GM12878 (cell line): ENCODE data around the gene SMR3A. TPM values are rescaled to one million over a fixed set of nuclear protein-coding genes. Genes with fewer than 3 reads are reported as not detected.

Experiments used
- CREB1 ChIP-seq: IDR thresholded peaks from 2 replicates; pipeline ENCODE4 v1.6.1; 2012; ENCODE audit warnings: low read depth, mild to moderate bottlenecking, inconsistent platforms
- ESRRA ChIP-seq: IDR thresholded peaks from 2 replicates; pipeline ENCODE4 v1.6.1; 2012; ENCODE audit warnings: mild to moderate bottlenecking, low read length, improper control_type of control experiment
- SRF ChIP-seq, 2 experiments: IDR thresholded peaks; 2 replicates each; pipeline ENCODE4 v1.6.1; 2011; ENCODE audit warnings: low read depth in 2 of 2, low read length in 2 of 2, mild to moderate bottlenecking in 1 of 2, moderate library complexity in 1 of 2
- TCF7 ChIP-seq: IDR thresholded peaks from 2 replicates; pipeline ENCODE4 v1.6.1; 2014; ENCODE audit warnings: antibody characterized with exemption, borderline replicate concordance
- polyA plus RNA-seq, 11 experiments: library from polyadenylated mRNA; depleted of rRNA in 4 of 11; unstranded in 6 of 11; stranded (reverse) in 5 of 11; fragments of >200 nt; fragmentation: Nextera tagmentation in 4 of 11; fragmentation: Illumina TruSeq in 1 of 11; extraction: Ambion mirVana in 4 of 11; extraction: Trizol in 1 of 11; gene quantifications; 1 replicate in 1 of 11; 2 replicates in 10 of 11; pipeline versions ENCODE4 v1.2.1 to v1.2.3, GENCODE V29; 2011 to 2016; ENCODE audit warnings: inconsistent platforms in 2 of 11, missing spikeins in 2 of 11, low read depth in 1 of 11
- total RNA-seq, 4 experiments: library from RNA; depleted of rRNA in 3 of 4; stranded (reverse); fragments of >200 nt in 3 of 4; fragmentation: Illumina TruSeq in 1 of 4; extraction: Trizol in 1 of 4; gene quantifications; 2 replicates each; pipeline versions ENCODE4 v1.2.1 to v1.2.3, GENCODE V29; 2013 to 2021
- TF ChIP-seq, protein P1 (sequence below): fragments of 450-650 bp; IDR thresholded peaks from 2 replicates; pipeline ENCODE4 v1.6.1; 2017; ENCODE audit warnings: mild to moderate bottlenecking, moderate library complexity
- TF ChIP-seq, protein P2 (sequence below): fragments of 450-650 bp; IDR thresholded peaks from 2 replicates; pipeline ENCODE4 v1.6.1; 2017; ENCODE audit warnings: antibody characterized with exemption, mild to moderate bottlenecking, moderate library complexity

The SMR3A gene
- total and polyA plus RNA-seq, 10 of the 15 experiments (the other 5 are each of a cell fraction or from before 2014, with no cell fraction given): not detected

DNA sequence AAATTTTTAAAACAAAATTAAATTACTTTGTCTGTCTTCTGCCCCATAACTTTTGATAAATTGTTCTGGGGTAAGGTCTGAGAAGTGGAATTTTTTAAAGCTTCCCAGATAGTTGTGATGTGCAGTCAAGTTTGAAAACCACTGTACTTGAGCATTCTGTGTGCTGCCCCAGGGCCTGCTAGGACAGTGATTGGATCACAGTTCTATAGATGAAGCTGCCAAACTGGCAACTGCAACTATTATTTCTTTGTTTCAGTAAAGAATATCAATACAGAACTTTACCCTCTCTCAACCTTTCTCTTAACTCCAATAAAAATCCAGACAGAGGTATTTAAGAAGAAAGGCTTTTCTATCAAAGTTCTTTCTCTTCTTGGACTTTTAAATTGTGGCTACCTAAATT is 37.0 kb downstream of the SMR3A start, which contains the start of gene OPRPN (continued):
- TF ChIP-seq, protein P1, sequence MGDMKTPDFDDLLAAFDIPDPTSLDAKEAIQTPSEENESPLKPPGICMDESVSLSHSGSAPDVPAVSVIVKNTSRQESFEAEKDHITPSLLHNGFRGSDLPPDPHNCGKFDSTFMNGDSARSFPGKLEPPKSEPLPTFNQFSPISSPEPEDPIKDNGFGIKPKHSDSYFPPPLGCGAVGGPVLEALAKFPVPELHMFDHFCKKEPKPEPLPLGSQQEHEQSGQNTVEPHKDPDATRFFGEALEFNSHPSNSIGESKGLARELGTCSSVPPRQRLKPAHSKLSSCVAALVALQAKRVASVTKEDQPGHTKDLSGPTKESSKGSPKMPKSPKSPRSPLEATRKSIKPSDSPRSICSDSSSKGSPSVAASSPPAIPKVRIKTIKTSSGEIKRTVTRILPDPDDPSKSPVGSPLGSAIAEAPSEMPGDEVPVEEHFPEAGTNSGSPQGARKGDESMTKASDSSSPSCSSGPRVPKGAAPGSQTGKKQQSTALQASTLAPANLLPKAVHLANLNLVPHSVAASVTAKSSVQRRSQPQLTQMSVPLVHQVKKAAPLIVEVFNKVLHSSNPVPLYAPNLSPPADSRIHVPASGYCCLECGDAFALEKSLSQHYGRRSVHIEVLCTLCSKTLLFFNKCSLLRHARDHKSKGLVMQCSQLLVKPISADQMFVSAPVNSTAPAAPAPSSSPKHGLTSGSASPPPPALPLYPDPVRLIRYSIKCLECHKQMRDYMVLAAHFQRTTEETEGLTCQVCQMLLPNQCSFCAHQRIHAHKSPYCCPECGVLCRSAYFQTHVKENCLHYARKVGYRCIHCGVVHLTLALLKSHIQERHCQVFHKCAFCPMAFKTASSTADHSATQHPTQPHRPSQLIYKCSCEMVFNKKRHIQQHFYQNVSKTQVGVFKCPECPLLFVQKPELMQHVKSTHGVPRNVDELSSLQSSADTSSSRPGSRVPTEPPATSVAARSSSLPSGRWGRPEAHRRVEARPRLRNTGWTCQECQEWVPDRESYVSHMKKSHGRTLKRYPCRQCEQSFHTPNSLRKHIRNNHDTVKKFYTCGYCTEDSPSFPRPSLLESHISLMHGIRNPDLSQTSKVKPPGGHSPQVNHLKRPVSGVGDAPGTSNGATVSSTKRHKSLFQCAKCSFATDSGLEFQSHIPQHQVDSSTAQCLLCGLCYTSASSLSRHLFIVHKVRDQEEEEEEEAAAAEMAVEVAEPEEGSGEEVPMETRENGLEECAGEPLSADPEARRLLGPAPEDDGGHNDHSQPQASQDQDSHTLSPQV: no peak
- TF ChIP-seq CREB1: no peak
- TF ChIP-seq, protein P2, sequence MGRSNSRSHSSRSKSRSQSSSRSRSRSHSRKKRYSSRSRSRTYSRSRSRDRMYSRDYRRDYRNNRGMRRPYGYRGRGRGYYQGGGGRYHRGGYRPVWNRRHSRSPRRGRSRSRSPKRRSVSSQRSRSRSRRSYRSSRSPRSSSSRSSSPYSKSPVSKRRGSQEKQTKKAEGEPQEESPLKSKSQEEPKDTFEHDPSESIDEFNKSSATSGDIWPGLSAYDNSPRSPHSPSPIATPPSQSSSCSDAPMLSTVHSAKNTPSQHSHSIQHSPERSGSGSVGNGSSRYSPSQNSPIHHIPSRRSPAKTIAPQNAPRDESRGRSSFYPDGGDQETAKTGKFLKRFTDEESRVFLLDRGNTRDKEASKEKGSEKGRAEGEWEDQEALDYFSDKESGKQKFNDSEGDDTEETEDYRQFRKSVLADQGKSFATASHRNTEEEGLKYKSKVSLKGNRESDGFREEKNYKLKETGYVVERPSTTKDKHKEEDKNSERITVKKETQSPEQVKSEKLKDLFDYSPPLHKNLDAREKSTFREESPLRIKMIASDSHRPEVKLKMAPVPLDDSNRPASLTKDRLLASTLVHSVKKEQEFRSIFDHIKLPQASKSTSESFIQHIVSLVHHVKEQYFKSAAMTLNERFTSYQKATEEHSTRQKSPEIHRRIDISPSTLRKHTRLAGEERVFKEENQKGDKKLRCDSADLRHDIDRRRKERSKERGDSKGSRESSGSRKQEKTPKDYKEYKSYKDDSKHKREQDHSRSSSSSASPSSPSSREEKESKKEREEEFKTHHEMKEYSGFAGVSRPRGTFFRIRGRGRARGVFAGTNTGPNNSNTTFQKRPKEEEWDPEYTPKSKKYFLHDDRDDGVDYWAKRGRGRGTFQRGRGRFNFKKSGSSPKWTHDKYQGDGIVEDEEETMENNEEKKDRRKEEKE: no peak
- no peak for TF ChIP-seq ESRRA
- TF ChIP-seq TCF7: no peak
- TF ChIP-seq SRF (IDR thresholded peaks at IDR 0.05; ENCODE audit: low read depth in 2 of 2, low read length in 2 of 2): no peak
